22Rv1 (cell line): ENCODE data around the gene MSRB3.

Source experiments
- ZFX ChIP-seq: fragments of 450-650 bp; IDR thresholded peaks from 2 replicates; pipeline ENCODE4 v1.6.1; 2017; ENCODE audit warnings: antibody characterized with exemption, borderline replicate concordance
- TF ChIP-seq, protein P1 (sequence below): fragments of 450-650 bp; IDR thresholded peaks from 2 replicates; pipeline ENCODE4 v1.5.1; 2017; ENCODE audit warnings: mild to moderate bottlenecking

DNA sequence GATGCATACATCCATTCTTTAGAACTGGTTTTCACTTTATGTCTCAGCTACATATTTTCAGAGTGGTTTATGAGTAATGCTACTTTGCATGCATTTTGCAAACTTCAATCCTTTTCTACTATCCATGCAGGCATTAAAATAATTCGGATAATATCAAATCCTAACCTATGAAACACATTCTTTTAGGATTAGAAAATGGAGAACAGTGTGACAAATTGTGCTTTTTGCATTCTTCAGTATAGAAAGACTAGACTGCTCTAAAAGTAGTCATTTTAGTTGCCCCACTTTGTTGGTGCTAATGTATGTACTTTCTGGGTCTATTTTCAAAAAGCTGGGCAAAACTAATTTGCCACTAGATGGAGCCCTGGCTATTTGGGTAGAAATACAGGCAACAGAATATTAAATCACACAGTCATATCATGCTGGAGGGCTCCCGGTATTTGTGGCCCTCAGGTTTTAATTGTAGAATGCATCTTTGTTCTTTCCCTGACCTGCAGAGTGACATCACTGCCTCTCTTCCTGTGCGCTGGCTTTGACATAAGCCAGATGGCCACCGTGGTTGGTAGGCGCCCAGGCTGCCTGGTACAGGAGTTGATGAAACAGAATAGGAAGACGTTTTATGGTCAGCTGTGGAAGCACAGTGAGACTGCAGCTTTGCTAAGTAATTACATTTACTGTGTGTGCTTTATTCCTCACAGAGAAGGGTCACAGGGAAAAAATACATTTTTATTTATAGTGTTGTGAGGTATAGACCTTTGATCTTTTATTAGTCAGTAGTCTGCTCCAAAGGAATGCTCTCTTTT lies 28.1 kb downstream of the MSRB3 start:
- TF ChIP-seq, protein P1, sequence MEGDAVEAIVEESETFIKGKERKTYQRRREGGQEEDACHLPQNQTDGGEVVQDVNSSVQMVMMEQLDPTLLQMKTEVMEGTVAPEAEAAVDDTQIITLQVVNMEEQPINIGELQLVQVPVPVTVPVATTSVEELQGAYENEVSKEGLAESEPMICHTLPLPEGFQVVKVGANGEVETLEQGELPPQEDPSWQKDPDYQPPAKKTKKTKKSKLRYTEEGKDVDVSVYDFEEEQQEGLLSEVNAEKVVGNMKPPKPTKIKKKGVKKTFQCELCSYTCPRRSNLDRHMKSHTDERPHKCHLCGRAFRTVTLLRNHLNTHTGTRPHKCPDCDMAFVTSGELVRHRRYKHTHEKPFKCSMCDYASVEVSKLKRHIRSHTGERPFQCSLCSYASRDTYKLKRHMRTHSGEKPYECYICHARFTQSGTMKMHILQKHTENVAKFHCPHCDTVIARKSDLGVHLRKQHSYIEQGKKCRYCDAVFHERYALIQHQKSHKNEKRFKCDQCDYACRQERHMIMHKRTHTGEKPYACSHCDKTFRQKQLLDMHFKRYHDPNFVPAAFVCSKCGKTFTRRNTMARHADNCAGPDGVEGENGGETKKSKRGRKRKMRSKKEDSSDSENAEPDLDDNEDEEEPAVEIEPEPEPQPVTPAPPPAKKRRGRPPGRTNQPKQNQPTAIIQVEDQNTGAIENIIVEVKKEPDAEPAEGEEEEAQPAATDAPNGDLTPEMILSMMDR: peak; percentile 95
- no peak for TF ChIP-seq ZFX
